Frontal cortex (tissue), 4 donors: ENCODE data around the gene IGFBP4. TPM values are rescaled to one million over a fixed set of nuclear protein-coding genes. Genes with fewer than 3 reads are reported as not detected.

Source experiments
- DNase-seq, 2 donors: peaks; one replicate each; pipeline ENCODE4 v3.0.0; 2012; ENCODE audit warnings: low spot score in 2 of 2
- FAIRE-seq: peaks from 2 replicates; lab custom pipeline; 2012; peaks lifted over from hg19 to GRCh38; lab: Jason Lieb, UNC
- total RNA-seq: library from RNA; depleted of rRNA; stranded (reverse); fragments of >200 nt; gene quantifications from one replicate; pipeline ENCODE4 v1.2.3, GENCODE V29; 2014
- donor health status: control.
- donor health status: control.
- donor health status: control.

The IGFBP4 gene
- total RNA-seq, 1 donor from 2014 or later: 7.3 TPM

GRCh38 chr17:40430272-40431230 is 12.7 kb upstream of the IGFBP4 start:
- DNase-seq: no peak
- FAIRE-seq: no peak

GRCh38 chr17:40431231-40431602 is 12.0 kb upstream of the IGFBP4 start:
- FAIRE-seq (no peak), DNase-seq (no peak)

GRCh38 chr17:40432864-40433528 is 10.3 kb upstream of the IGFBP4 start:
- FAIRE-seq (no peak), DNase-seq (no peak)

GRCh38 chr17:40433551-40434415 is 9.5 kb upstream of the IGFBP4 start:
- no peak for DNase-seq

GRCh38 chr17:40436636-40437035 is 6.6 kb upstream of the IGFBP4 start:
- FAIRE-seq (no peak), DNase-seq (no peak)

More at GRCh38 chr17:40433551-40434415, 9.5 kb upstream of the IGFBP4 start:
- no peak for FAIRE-seq

- FAIRE-seq (no peak), DNase-seq (no peak)
Observed at GRCh38 chr17:40437095-40437732, 6.0 kb upstream of the IGFBP4 start.

GRCh38 chr17:40440166-40440565 is 3.1 kb upstream of the IGFBP4 start:
- DNase-seq (no peak), FAIRE-seq (no peak)

- FAIRE-seq: no peak
- DNase-seq: no peak
Observed at GRCh38 chr17:40442392-40443195, 656 bp upstream of the IGFBP4 start.

- FAIRE-seq: no peak
- DNase-seq: no peak
Observed at GRCh38 chr17:40443988-40444899, 994 bp downstream of the IGFBP4 start.

GRCh38 chr17:40445751-40446468 is 2.7 kb downstream of the IGFBP4 start:
- DNase-seq: no peak
- FAIRE-seq: no peak

GRCh38 chr17:40447148-40447644 is 3.9 kb downstream of the IGFBP4 start:
- FAIRE-seq: no peak
- DNase-seq: no peak

GRCh38 chr17:40447806-40448205 is 4.6 kb downstream of the IGFBP4 start:
- DNase-seq (no peak), FAIRE-seq (no peak)

- FAIRE-seq (no peak), DNase-seq (no peak)
Observed at GRCh38 chr17:40448213-40448638, 5.0 kb downstream of the IGFBP4 start.

GRCh38 chr17:40448639-40449261 is 5.5 kb downstream of the IGFBP4 start:
- DNase-seq (no peak), FAIRE-seq (no peak)

- no peak for DNase-seq
- FAIRE-seq: no peak
Observed at GRCh38 chr17:40450175-40450574, 6.9 kb downstream of the IGFBP4 start.

- no peak for FAIRE-seq
- DNase-seq: no peak
Observed at GRCh38 chr17:40451420-40451819, 8.2 kb downstream of the IGFBP4 start.
